ENCODE measurements around the gene PKMYT1. TPM values are rescaled to one million over a fixed set of nuclear protein-coding genes. Genes with fewer than 3 reads are reported as not detected.

Gene PKMYT1
- total and polyA plus RNA-seq, 9 of the 15 experiments (the other 6 are each of a cell fraction or from before 2014, with no cell fraction given): 8.7 to 201 (median 37.8) TPM

GRCh38 chr16:3022208-3022683, 42.0 kb upstream of the PKMYT1 start (continued):
- TF ChIP-seq CUX1 (CRISPR knock-in tag; IDR thresholded peaks at IDR 0.05) (no peak), MCM5 (IDR thresholded peaks at IDR 0.05; ENCODE audit: low read depth) (no peak), KLF16 (IDR thresholded peaks at IDR 0.05) (no peak), ZNF77 (CRISPR knock-in tag; IDR thresholded peaks at IDR 0.05) (no peak), ZNF766 (CRISPR knock-in tag; conservative IDR thresholded peaks at IDR 0.05) (no peak), CHD7 (IDR thresholded peaks at IDR 0.05; ENCODE audit: low read depth, low read length) (no peak), STAG1 (CRISPR knock-in tag; IDR thresholded peaks at IDR 0.05; ENCODE audit: borderline replicate concordance) (no peak), RB1 (IDR thresholded peaks at IDR 0.05; ENCODE audit: low read depth) (no peak), ZNF165 (CRISPR knock-in tag; IDR thresholded peaks at IDR 0.05; ENCODE audit: borderline replicate concordance) (no peak), ZNF217 (CRISPR knock-in tag; IDR thresholded peaks at IDR 0.05) (no peak)
- TF ChIP-seq, protein P1, sequence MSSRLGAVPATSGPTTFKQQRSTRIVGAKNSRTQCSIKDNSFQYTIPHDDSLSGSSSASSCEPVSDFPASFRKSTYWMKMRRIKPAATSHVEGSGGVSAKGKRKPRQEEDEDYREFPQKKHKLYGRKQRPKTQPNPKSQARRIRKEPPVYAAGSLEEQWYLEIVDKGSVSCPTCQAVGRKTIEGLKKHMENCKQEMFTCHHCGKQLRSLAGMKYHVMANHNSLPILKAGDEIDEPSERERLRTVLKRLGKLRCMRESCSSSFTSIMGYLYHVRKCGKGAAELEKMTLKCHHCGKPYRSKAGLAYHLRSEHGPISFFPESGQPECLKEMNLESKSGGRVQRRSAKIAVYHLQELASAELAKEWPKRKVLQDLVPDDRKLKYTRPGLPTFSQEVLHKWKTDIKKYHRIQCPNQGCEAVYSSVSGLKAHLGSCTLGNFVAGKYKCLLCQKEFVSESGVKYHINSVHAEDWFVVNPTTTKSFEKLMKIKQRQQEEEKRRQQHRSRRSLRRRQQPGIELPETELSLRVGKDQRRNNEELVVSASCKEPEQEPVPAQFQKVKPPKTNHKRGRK (tag; IDR thresholded peaks at IDR 0.05): no peak
